Mesothelial cell of epicardium (in vitro differentiated cells): ENCODE measurements around the gene TEX28. TPM values are rescaled to one million over a fixed set of nuclear protein-coding genes. Genes with fewer than 3 reads are reported as not detected.
"Not testable (repeated sequence)": the region's sequence is repeated elsewhere in the genome, so short reads cannot be mapped to it uniquely, and the experiment has no call there.

ENCODE experiments used
- DNase-seq, 2 experiments: peaks; one replicate each; pipeline ENCODE4 v3.0.0; 2021; ENCODE audit warnings: low spot score in 2 of 2; ENCODE audit not compliant: unreplicated experiment in 2 of 2
- H3K27ac Mint-ChIP-seq: 2 replicates; pipeline ENCODE4 v1.8.0; 2021; ENCODE audit warnings: mixed read lengths
- H3K27me3 Mint-ChIP-seq: 2 replicates; pipeline ENCODE4 v1.8.0; 2021; ENCODE audit warnings: low read depth, mixed read lengths
- H3K36me3 Mint-ChIP-seq: 2 replicates; pipeline ENCODE4 v1.8.0; 2021; ENCODE audit warnings: mixed read lengths
- H3K4me1 Mint-ChIP-seq: 2 replicates; pipeline ENCODE4 v1.8.0; 2021; ENCODE audit warnings: mixed read lengths
- H3K4me3 Mint-ChIP-seq: 2 replicates; pipeline ENCODE4 v1.8.0; 2021; ENCODE audit warnings: mild to moderate bottlenecking, moderate library complexity, mixed read lengths
- H3K9me3 Mint-ChIP-seq: 2 replicates; pipeline ENCODE4 v1.8.0; 2021; ENCODE audit warnings: mixed read lengths
- CTCF ChIP-seq: fragments of 200-600 bp; sonication (generic); IDR thresholded peaks from one replicate; pipeline ENCODE4 v1.5.0; 2021; ENCODE audit warnings: antibody characterized with exemption; ENCODE audit not compliant: unreplicated experiment
- total RNA-seq: library from RNA; stranded (reverse); gene quantifications from 3 replicates; pipeline ENCODE4 v1.2.1, GENCODE V29; 2021

Gene TEX28
- not detected in 3 replicates for total RNA-seq

GRCh38 chrX:154294791-154295574 lies at the start of gene TEX28:
TEX28 (minus strand) TSS chrX:154295124; CDS start chrX:154292117, 3,007 bp downstream.
- H3K36me3 Mint-ChIP-seq = no peaks in the 10 kb centered on the region
- H3K27me3 Mint-ChIP-seq = no peaks in the 10 kb centered on the region
- H3K9me3 Mint-ChIP-seq = peaks cover 7% of the 10 kb centered on the region
- TF ChIP-seq CTCF = no peak
- no peaks in the 10 kb centered on the region for H3K4me1 Mint-ChIP-seq
- no peak within 1 kb of the TSS for H3K4me3 Mint-ChIP-seq
- DNase-seq = no peak
- no peak within 1 kb of the TSS for H3K27ac Mint-ChIP-seq

- not testable (repeated sequence) for H3K27me3 Mint-ChIP-seq, H3K4me1 Mint-ChIP-seq, H3K9me3 Mint-ChIP-seq, H3K36me3 Mint-ChIP-seq, H3K27ac Mint-ChIP-seq, DNase-seq, H3K4me3 Mint-ChIP-seq
Measured at GRCh38 chrX:154343620-154344019, 48.7 kb upstream of the TEX28 start.

GRCh38 chrX:154343063-154343462 lies 48.1 kb upstream of the TEX28 start:
- not testable (repeated sequence) for H3K27ac Mint-ChIP-seq, DNase-seq, H3K4me3 Mint-ChIP-seq, H3K36me3 Mint-ChIP-seq, H3K9me3 Mint-ChIP-seq, H3K4me1 Mint-ChIP-seq, H3K27me3 Mint-ChIP-seq

- not testable (repeated sequence) for DNase-seq, H3K27me3 Mint-ChIP-seq, H3K4me3 Mint-ChIP-seq, H3K4me1 Mint-ChIP-seq, H3K27ac Mint-ChIP-seq, H3K9me3 Mint-ChIP-seq, H3K36me3 Mint-ChIP-seq
Measured at GRCh38 chrX:154341399-154342298, 46.7 kb upstream of the TEX28 start.

GRCh38 chrX:154334496-154334895 lies 39.6 kb upstream of the TEX28 start:
- Mint-ChIP-seq H3K27me3 (no peaks in the 10 kb centered on the region), H3K9me3 (peaks cover 8% of the 10 kb centered on the region), H3K27ac (no peak overlapping the region), H3K4me1 (no peaks in the 10 kb centered on the region), H3K4me3 (no peak overlapping the region), H3K36me3 (no peaks in the 10 kb centered on the region)
- no peak for DNase-seq
- TF ChIP-seq CTCF = no peak

GRCh38 chrX:154333837-154334271 lies 38.9 kb upstream of the TEX28 start:
- Mint-ChIP-seq H3K27me3 (no peaks in the 10 kb centered on the region), H3K27ac (no peak overlapping the region), H3K4me3 (no peak overlapping the region), H3K9me3 (peaks cover 8% of the 10 kb centered on the region), H3K4me1 (no peaks in the 10 kb centered on the region), H3K36me3 (no peaks in the 10 kb centered on the region)
- no peak for DNase-seq
- no peak for TF ChIP-seq CTCF

- Mint-ChIP-seq H3K4me1 (no peaks in the 10 kb centered on the region), H3K9me3 (peaks cover 8% of the 10 kb centered on the region), H3K27me3 (no peaks in the 10 kb centered on the region), H3K36me3 (no peaks in the 10 kb centered on the region), H3K4me3 (no peak overlapping the region), H3K27ac (no peak overlapping the region)
- no peak for DNase-seq
- no peak for TF ChIP-seq CTCF
Measured at GRCh38 chrX:154333116-154333515, 38.2 kb upstream of the TEX28 start.
